ENCODE results near the gene PLA2G4A. TPM values are rescaled to one million over a fixed set of nuclear protein-coding genes. Genes with fewer than 3 reads are reported as not detected.

The PLA2G4A gene
- total RNA-seq, 4 donors from 2014 or later: 2.0 to 8.3 (median 6.1) TPM

- Histone ChIP-seq H3K27ac (no peak overlapping the region), H3K9me3 (no peaks in the 10 kb centered on the region), H3K4me1 (no peaks in the 10 kb centered on the region), H3K36me3 (no peaks in the 10 kb centered on the region), H3K4me3 (no peak overlapping the region), H3K27me3 (no peaks in the 10 kb centered on the region)
- in situ Hi-C loops (cut with MboI; ENCODE audit: low pct_ligation_motif_present in 1 of 4, low pct_unique_long_range_greater_than_20kb in 1 of 4, low sequenced_read_pairs in 3 of 4) (no loop called here), intact Hi-C loops (cut with DNase I; ENCODE audit: low total_unique reads) (no loop called here)
- DNase-seq: no peak
- no peak for TF ChIP-seq POLR2AphosphoS5 (IDR thresholded peaks at IDR 0.05)
- TF ChIP-seq, protein P1, sequence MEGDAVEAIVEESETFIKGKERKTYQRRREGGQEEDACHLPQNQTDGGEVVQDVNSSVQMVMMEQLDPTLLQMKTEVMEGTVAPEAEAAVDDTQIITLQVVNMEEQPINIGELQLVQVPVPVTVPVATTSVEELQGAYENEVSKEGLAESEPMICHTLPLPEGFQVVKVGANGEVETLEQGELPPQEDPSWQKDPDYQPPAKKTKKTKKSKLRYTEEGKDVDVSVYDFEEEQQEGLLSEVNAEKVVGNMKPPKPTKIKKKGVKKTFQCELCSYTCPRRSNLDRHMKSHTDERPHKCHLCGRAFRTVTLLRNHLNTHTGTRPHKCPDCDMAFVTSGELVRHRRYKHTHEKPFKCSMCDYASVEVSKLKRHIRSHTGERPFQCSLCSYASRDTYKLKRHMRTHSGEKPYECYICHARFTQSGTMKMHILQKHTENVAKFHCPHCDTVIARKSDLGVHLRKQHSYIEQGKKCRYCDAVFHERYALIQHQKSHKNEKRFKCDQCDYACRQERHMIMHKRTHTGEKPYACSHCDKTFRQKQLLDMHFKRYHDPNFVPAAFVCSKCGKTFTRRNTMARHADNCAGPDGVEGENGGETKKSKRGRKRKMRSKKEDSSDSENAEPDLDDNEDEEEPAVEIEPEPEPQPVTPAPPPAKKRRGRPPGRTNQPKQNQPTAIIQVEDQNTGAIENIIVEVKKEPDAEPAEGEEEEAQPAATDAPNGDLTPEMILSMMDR (IDR thresholded peaks at IDR 0.05): no peak
- no peak for TF ChIP-seq POLR2A (IDR thresholded peaks at IDR 0.05)
- TF ChIP-seq EP300 (IDR thresholded peaks at IDR 0.05; ENCODE audit: low read depth): no peak
- WGBS, 2 donors (ENCODE audit: low coverage in 1 of 2): 48 to 62% methylated on average over 2 of the region's 2 CpGs
Measured at GRCh38 chr1:186888367-186888766, 59.6 kb downstream of the PLA2G4A start.

DNA sequence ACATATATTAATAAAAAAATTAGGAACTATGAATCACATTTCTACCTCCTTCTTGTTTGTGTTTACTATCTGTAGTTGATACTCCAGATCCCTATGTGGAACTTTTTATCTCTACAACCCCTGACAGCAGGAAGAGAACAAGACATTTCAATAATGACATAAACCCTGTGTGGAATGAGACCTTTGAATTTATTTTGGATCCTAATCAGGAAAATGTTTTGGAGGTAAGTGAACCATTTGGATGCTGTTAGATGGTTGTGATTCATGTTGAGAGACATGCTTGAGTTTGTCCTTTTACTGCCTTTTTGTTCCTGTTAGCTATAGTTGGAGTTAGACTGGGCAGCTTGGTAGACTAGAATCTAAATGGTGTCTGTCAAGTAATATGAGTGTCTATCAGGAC, 64.2 kb downstream of the PLA2G4A start:
- Histone ChIP-seq H3K9me3 (no peaks in the 10 kb centered on the region), H3K4me1 (peaks cover 0 to 5% (median 0%) of the 10 kb centered on the region in 4 donors), H3K36me3 (no peaks in the 10 kb centered on the region), H3K27ac (no peak overlapping the region), H3K4me3 (no peak overlapping the region), H3K27me3 (no peaks in the 10 kb centered on the region)
- in situ Hi-C loops (cut with MboI; ENCODE audit: low pct_ligation_motif_present in 1 of 4, low pct_unique_long_range_greater_than_20kb in 1 of 4, low sequenced_read_pairs in 3 of 4) (no loop called here), intact Hi-C loops (cut with DNase I; ENCODE audit: low total_unique reads) (no loop called here)
- no peak for DNase-seq
- no peak for TF ChIP-seq POLR2AphosphoS5 (IDR thresholded peaks at IDR 0.05)
- no peak for TF ChIP-seq EP300 (IDR thresholded peaks at IDR 0.05; ENCODE audit: low read depth)
- TF ChIP-seq POLR2A (IDR thresholded peaks at IDR 0.05): no peak
- TF ChIP-seq, protein P1 (IDR thresholded peaks at IDR 0.05): no peak

GRCh38 chr1:186894415-186894814, 65.7 kb downstream of the PLA2G4A start:
- no peaks in the 10 kb centered on the region for H3K36me3 ChIP-seq
- in situ Hi-C loops (cut with MboI; ENCODE audit: low pct_ligation_motif_present in 1 of 4, low pct_unique_long_range_greater_than_20kb in 1 of 4, low sequenced_read_pairs in 3 of 4): no loop called here
- H3K27me3 ChIP-seq: no peaks in the 10 kb centered on the region
- H3K27ac ChIP-seq: no peak overlapping the region
- intact Hi-C loops (cut with DNase I; ENCODE audit: low total_unique reads): no loop called here
- DNase-seq: no peak
- TF ChIP-seq EP300 (IDR thresholded peaks at IDR 0.05; ENCODE audit: low read depth): no peak
- TF ChIP-seq POLR2A (IDR thresholded peaks at IDR 0.05): no peak
- TF ChIP-seq, protein P1 (IDR thresholded peaks at IDR 0.05): no peak
- no peak for TF ChIP-seq POLR2AphosphoS5 (IDR thresholded peaks at IDR 0.05)
- H3K4me1 ChIP-seq: peaks cover 0 to 5% (median 0%) of the 10 kb centered on the region in 4 donors
- H3K9me3 ChIP-seq: no peaks in the 10 kb centered on the region
- no peak overlapping the region for H3K4me3 ChIP-seq

- no peaks in the 10 kb centered on the region for H3K9me3 ChIP-seq
- TF ChIP-seq, protein P1 (IDR thresholded peaks at IDR 0.05): no peak
- TF ChIP-seq EP300 (IDR thresholded peaks at IDR 0.05; ENCODE audit: low read depth) (no peak), POLR2AphosphoS5 (IDR thresholded peaks at IDR 0.05) (no peak), POLR2A (IDR thresholded peaks at IDR 0.05) (no peak)
- H3K4me3 ChIP-seq: no peak overlapping the region
- no peaks in the 10 kb centered on the region for H3K36me3 ChIP-seq
- no peaks in the 10 kb centered on the region for H3K27me3 ChIP-seq
- no peak overlapping the region for H3K27ac ChIP-seq
- WGBS, 2 donors (ENCODE audit: low coverage in 1 of 2): 79 to 85% methylated on average over 1 of the region's 1 CpG
- in situ Hi-C loops (cut with MboI; ENCODE audit: low pct_ligation_motif_present in 1 of 4, low pct_unique_long_range_greater_than_20kb in 1 of 4, low sequenced_read_pairs in 3 of 4) (no loop called here), intact Hi-C loops (cut with DNase I; ENCODE audit: low total_unique reads) (no loop called here)
- H3K4me1 ChIP-seq: peaks cover 0 to 5% (median 0%) of the 10 kb centered on the region in 4 donors
- DNase-seq: no peak
Measured at GRCh38 chr1:186896211-186896610, 67.5 kb downstream of the PLA2G4A start.

Data from transverse colon (tissue), 4 donors.